Activated CD4-positive, alpha-beta T cell treated with anti-CD3 and anti-CD28 coated beads for 36 hours (primary cell): ENCODE data around the gene CD79A. TPM values are rescaled to one million over a fixed set of nuclear protein-coding genes. Genes with fewer than 3 reads are reported as not detected.

Source experiments
- ATAC-seq: fragments of 200-7000 bp; cut with Tn5 transposase; one replicate; pipeline ENCODE4 v1.10.0; 2021; ENCODE audit warnings: mild to moderate bottlenecking, moderate library complexity
- CTCF ChIA-PET: fragments of 350-600 bp; sonication (Branson Sonifier 250); formaldehyde crosslinking; loops from one replicate; lab custom pipeline; 2021; ENCODE audit warnings: antibody characterized with exemption; lab: Charles Lee
- POLR2A ChIA-PET: fragments of 350-600 bp; sonication (Branson Sonifier 250); formaldehyde crosslinking; loops from one replicate; lab custom pipeline; 2021; ENCODE audit warnings: antibody characterized with exemption, inconsistent platforms; lab: Charles Lee
- DNase-seq: peaks from one replicate; pipeline ENCODE4 v3.0.0-alpha.2; 2020
- H3K27ac Mint-ChIP-seq: one replicate; pipeline ENCODE4 v1.8.0; 2021; ENCODE audit warnings: mixed read lengths
- H3K27me3 Mint-ChIP-seq: one replicate; pipeline ENCODE4 v1.8.0; 2021; ENCODE audit warnings: mixed read lengths
- H3K36me3 Mint-ChIP-seq: one replicate; pipeline ENCODE4 v1.8.0; 2021; ENCODE audit warnings: low read depth, mixed read lengths
- H3K4me1 Mint-ChIP-seq: one replicate; pipeline ENCODE4 v1.8.0; 2021; ENCODE audit warnings: mixed read lengths
- H3K4me3 Mint-ChIP-seq: one replicate; pipeline ENCODE4 v1.8.0; 2021; ENCODE audit warnings: mild to moderate bottlenecking, moderate library complexity, mixed read lengths
- H3K9me3 Mint-ChIP-seq: one replicate; pipeline ENCODE4 v1.8.0; 2021; ENCODE audit warnings: low read depth, mixed read lengths
- intact Hi-C, 2 experiments: fragments of 100-400 bp; cut with DNase I in 1 of 2; cut with micrococcal nuclease in 1 of 2; formaldehyde crosslinking; loops; one replicate each; pipeline versions ENCODE4 v1.14.2 to v1.15.1; 2022 to 2024; cut with DNase I, micrococcal nuclease
- total RNA-seq, 2 experiments: library from RNA; stranded (reverse); gene quantifications; one replicate each; pipeline ENCODE4 v1.2.3, GENCODE V29; 2021

Gene CD79A
- total RNA-seq, 2 experiments from 2014 or later, result 4.0 to 4.1 TPM

- Mint-ChIP-seq H3K27me3 (peaks cover 12% of the 10 kb centered on the region), H3K9me3 (no peaks in the 10 kb centered on the region), H3K4me1 (peaks cover 18% of the 10 kb centered on the region), H3K27ac (no peak overlapping the region), H3K36me3 (no peaks in the 10 kb centered on the region), H3K4me3 (no peak overlapping the region)
- ATAC-seq, result no peak
- DNase-seq, result no peak
- intact Hi-C loops, result no loop called here
- POLR2A ChIA-PET, result interaction anchor here (0.6 kb wide), 1 partner anchor 23 kb away, joined by 3 read pairs; no protein-coding TSS in a partner anchor
- CTCF ChIA-PET, result interaction anchor here (0.7 to 0.9 kb wide), 2 partner anchors 12 to 35 kb away, joined by 3 to 4 read pairs; no protein-coding TSS in a partner anchor
These were observed 44.8 kb downstream of the CD79A start for GRCh38 chr19:41921577-41922576.

- intact Hi-C loops, result no loop called here
- ATAC-seq, result no peak
- H3K9me3 Mint-ChIP-seq, result no peaks in the 10 kb centered on the region
- CTCF ChIA-PET, result interaction anchor here (0.7 kb wide), 1 partner anchor 12 kb away, joined by 3 read pairs; no protein-coding TSS in a partner anchor
- H3K27me3 Mint-ChIP-seq, result peaks cover 12% of the 10 kb centered on the region
- H3K4me3 Mint-ChIP-seq, result no peak overlapping the region
- peaks cover 18% of the 10 kb centered on the region for H3K4me1 Mint-ChIP-seq
- H3K36me3 Mint-ChIP-seq, result no peaks in the 10 kb centered on the region
- DNase-seq, result no peak
- no peak overlapping the region for H3K27ac Mint-ChIP-seq
- POLR2A ChIA-PET, result interaction anchor here (0.6 kb wide), 1 partner anchor 22 kb away, joined by 3 read pairs; no protein-coding TSS in a partner anchor
These were observed 45.5 kb downstream of the CD79A start for GRCh38 chr19:41922585-41922984.

GRCh38 chr19:41923045-41923788 lies 46.1 kb downstream of the CD79A start:
- ChIA-PET CTCF (no interaction called here), POLR2A (no interaction called here)
- intact Hi-C loops, result no loop called here
- no peaks in the 10 kb centered on the region for H3K9me3 Mint-ChIP-seq
- no peak for ATAC-seq
- DNase-seq, result no peak
- H3K27ac Mint-ChIP-seq, result no peak overlapping the region
- no peak overlapping the region for H3K4me3 Mint-ChIP-seq
- H3K27me3 Mint-ChIP-seq, result peaks cover 12% of the 10 kb centered on the region
- no peaks in the 10 kb centered on the region for H3K36me3 Mint-ChIP-seq
- peaks cover 18% of the 10 kb centered on the region for H3K4me1 Mint-ChIP-seq

GRCh38 chr19:41924151-41925145 lies 47.4 kb downstream of the CD79A start:
- Mint-ChIP-seq H3K4me3 (no peak overlapping the region), H3K9me3 (no peaks in the 10 kb centered on the region), H3K27ac (no peak overlapping the region), H3K36me3 (no peaks in the 10 kb centered on the region), H3K27me3 (peaks cover 12% of the 10 kb centered on the region), H3K4me1 (peaks cover 25% of the 10 kb centered on the region)
- ChIA-PET POLR2A (no interaction called here), CTCF (interaction anchor here (0.9 kb wide), 1 partner anchor 35 kb away, joined by 3 read pairs; the partner anchor contains the start of gene RABAC1)
- intact Hi-C loops, result loop anchor here in 1 of 2 experiments (5.0 kb wide), 1 partner anchor 37 kb away; no protein-coding TSS in a partner anchor
- DNase-seq, result no peak
- ATAC-seq, result no peak

- intact Hi-C loops, result loop anchor here in 1 of 2 experiments (5.0 kb wide), 1 partner anchor 38 kb away; no protein-coding TSS in a partner anchor
- ATAC-seq (no peak), DNase-seq (peak; percentile 4)
- Mint-ChIP-seq H3K4me1 (peaks cover 30% of the 10 kb centered on the region), H3K4me3 (no peak overlapping the region), H3K27ac (no peak overlapping the region), H3K9me3 (no peaks in the 10 kb centered on the region), H3K27me3 (peaks cover 12% of the 10 kb centered on the region), H3K36me3 (no peaks in the 10 kb centered on the region)
- CTCF ChIA-PET, result interaction anchor here (0.9 kb wide), 1 partner anchor 34 kb away, joined by 3 read pairs; the partner anchor contains the start of gene RABAC1
- POLR2A ChIA-PET, result no interaction called here
These were observed 48.3 kb downstream of the CD79A start for GRCh38 chr19:41925208-41926003.

- Mint-ChIP-seq H3K36me3 (no peaks in the 10 kb centered on the region), H3K27ac (no peak overlapping the region), H3K4me3 (no peak overlapping the region), H3K9me3 (no peaks in the 10 kb centered on the region), H3K4me1 (peaks cover 32% of the 10 kb centered on the region), H3K27me3 (peaks cover 11% of the 10 kb centered on the region)
- intact Hi-C loops, result loop anchor here in 1 of 2 experiments (5.0 kb wide), 1 partner anchor 39 kb away; no protein-coding TSS in a partner anchor
- POLR2A ChIA-PET, result no interaction called here
- ATAC-seq (no peak), DNase-seq (no peak)
- CTCF ChIA-PET, result no interaction called here
These were observed 49.1 kb downstream of the CD79A start for GRCh38 chr19:41926028-41926762.

- ChIA-PET POLR2A (no interaction called here), CTCF (interaction anchor here (1.4 to 1.5 kb wide), 2 partner anchors 24 to 54 kb away, joined by 3 to 4 read pairs; no protein-coding TSS in a partner anchor)
- DNase-seq (peak; percentile 5), ATAC-seq (no peak)
- H3K9me3 Mint-ChIP-seq, result no peaks in the 10 kb centered on the region
- H3K27ac Mint-ChIP-seq, result no peak overlapping the region
- H3K36me3 Mint-ChIP-seq, result no peaks in the 10 kb centered on the region
- H3K4me1 Mint-ChIP-seq, result peaks cover 29% of the 10 kb centered on the region
- intact Hi-C loops, result loop anchor here in 1 of 2 experiments (5.0 kb wide), 1 partner anchor 40 kb away; no protein-coding TSS in a partner anchor
- H3K4me3 Mint-ChIP-seq, result no peak overlapping the region
- peaks cover 9% of the 10 kb centered on the region for H3K27me3 Mint-ChIP-seq
These were observed 49.9 kb downstream of the CD79A start for GRCh38 chr19:41926763-41927496.

- intact Hi-C loops, result loop anchor here (2.0 to 5.0 kb wide), 3 partner anchors 13 to 41 kb away; no protein-coding TSS in a partner anchor
- Mint-ChIP-seq H3K4me1 (peaks cover 24% of the 10 kb centered on the region), H3K27ac (no peak overlapping the region), H3K27me3 (peaks cover 4% of the 10 kb centered on the region), H3K36me3 (no peaks in the 10 kb centered on the region), H3K9me3 (no peaks in the 10 kb centered on the region), H3K4me3 (peak overlapping the region; percentile 77)
- ATAC-seq, result peak; percentile 6
- DNase-seq, result peak; percentile 49
- CTCF ChIA-PET, result interaction anchor here (0.6 to 1.5 kb wide), 4 partner anchors 14 to 55 kb away, joined by 3 to 4 read pairs (median 3); no protein-coding TSS in a partner anchor
- POLR2A ChIA-PET, result no interaction called here
These were observed 50.6 kb downstream of the CD79A start for GRCh38 chr19:41927497-41928192.
